GM21737 (cell line): ENCODE results near the gene LY6G5C.
"Not testable (repeated sequence)": the region's sequence is repeated elsewhere in the genome, so short reads cannot be mapped to it uniquely, and the experiment has no call there.

Experiments
- ATAC-seq: cut with Tn5 transposase; IDR thresholded peaks from one replicate; pipeline ENCODE4 v1.9.1; 2021; ENCODE audit warnings: mild to moderate bottlenecking, moderate library complexity; ENCODE audit not compliant: unreplicated experiment

The LY6G5C gene

GRCh38 chr6:31715022-31715958 lies 34.4 kb upstream of the LY6G5C start, which contains the start of gene LY6G6D:
LY6G6D (plus strand) TSS chr6:31715348; CDS start chr6:31715356, 8 bp downstream.
- ATAC-seq = no peak

DNA sequence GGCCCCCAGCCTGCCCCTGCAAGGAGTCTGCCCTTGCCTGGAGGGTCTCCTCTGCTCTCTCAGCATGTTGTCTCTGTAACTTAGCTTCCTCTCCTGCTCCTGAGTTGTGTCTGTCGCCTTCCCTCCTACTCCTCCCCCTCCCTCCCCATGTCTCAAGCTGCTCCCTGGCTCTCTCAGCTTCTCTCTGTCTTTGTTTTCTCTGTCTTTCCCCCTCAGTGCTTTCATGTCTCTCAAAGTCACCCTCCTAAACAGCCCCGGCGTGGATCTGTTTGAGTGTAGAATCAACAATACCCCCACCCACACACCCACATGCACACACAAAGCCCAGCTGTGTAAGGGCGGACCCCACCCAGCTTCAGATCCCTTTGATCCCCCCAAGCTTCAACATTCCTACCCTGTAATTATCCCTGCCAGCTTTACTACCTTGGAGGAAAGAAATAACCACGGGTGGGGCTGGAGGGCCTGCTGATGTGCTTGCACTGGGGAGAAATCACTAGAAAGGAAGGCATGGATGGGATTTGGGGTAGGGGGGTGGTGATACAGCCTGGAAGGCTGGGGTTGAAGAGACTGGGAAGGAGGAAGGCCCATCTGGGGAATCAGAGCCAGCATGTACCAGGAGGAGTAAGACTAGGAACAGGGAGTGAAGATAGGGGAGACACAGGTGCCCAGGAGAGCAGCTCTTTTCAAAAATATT lies 33.3 kb upstream of the LY6G5C start:
- ATAC-seq = no peak

GRCh38 chr6:31713465-31713864 lies 32.6 kb upstream of the LY6G5C start:
- ATAC-seq = no peak

DNA sequence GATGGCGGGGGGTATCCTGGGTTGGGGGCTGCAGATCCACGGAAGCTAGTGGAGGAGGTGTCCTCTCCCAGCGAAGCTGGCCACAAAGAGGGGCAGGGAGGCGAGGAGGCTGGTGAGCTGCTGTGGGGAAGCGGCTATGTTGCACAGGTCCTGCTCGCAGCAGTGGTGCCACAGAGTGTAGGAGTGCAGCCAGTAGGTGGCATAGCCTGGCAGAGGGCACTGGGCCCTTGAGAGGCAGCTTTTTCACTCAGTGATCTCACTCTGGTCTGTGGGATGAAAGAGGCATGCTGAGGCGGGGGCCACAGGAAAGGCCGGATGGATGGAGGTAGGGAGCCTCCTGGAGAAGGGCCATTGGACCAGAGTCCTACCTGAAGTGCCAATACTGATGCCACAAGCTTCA lies 31.4 kb upstream of the LY6G5C start:
- no peak for ATAC-seq

DNA sequence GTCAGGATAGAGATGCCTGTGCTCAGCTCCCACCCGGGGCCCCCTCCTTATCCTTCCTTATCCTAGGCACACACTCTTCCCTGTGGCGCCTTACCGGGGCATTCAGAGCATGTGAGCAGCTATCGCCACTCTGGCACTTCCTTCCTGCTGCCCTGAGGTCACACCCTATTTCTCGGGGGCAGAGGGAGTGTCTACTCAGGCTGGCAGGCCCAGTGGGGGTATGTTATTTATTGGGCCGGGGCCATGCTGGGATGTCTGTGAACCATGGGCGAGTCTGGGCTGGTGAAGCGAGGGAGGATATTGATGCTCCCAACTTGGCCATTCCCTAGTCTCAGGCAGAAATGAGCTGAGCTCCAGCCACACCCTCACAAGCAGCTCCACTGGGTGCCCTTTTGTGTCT lies 30.4 kb upstream of the LY6G5C start:
- no peak for ATAC-seq

- ATAC-seq = no peak
Observed at GRCh38 chr6:31710523-31711219, 29.8 kb upstream of the LY6G5C start.

DNA sequence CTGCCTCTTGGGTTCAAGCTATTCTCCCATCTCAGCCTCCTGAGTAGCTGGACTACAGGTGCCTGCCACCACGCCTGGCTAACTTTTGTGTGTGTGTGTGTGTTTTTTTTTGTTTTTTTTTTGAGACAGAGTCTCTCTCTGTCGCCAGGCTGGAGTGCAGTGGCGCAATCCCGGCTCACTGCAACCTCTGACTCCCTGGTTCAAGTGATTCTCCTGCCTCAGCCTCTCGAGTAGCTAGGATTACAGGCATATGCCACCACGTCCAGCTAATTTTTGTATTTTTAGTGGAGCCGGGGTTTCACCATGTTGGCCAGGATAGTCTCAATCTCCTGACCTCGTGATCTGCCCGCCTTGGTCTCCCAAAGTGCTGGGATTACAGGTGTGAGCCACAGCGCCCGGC lies 28.3 kb upstream of the LY6G5C start:
- not testable (repeated sequence) for ATAC-seq

DNA sequence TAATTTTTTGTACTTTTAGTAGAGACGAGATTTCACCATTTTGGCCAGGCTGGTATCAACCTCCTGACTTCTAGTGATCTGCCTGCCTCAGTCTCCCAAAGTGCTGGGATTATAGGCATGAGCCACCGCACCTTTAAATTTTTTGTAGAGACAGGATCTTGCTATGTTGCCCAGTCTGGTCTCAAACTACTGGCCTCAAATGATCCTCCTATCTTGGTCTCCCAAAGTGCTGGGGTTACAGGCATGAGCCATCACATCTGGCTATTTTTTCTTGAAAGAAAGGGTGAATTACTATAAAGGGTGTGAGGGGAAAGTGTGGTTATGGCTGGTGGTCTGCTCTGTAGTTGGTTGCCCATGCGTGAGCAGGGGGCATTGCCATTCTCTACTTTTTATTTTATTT lies 27.4 kb upstream of the LY6G5C start:
- ATAC-seq = no peak

GRCh38 chr6:31707701-31708100 lies 26.8 kb upstream of the LY6G5C start:
- no peak for ATAC-seq

DNA sequence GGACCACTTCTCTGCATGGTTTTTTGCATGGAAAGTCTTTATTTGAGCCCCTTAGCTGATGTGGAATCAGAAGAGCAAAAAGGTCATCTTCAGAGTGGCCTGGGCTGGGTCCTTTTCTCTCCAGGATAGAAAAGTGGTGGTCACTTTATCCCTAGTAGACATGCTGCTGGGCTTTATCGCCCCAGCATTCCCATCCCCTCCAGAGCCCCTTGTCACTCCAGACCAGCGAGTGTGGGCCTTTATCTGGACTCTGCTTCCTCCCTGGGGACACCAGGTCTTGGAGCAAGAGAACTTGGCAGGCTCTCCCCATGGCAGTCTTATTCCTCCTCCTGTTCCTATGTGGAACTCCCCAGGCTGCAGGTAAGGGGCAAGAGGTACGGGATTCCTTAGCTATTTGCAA lies 25.7 kb upstream of the LY6G5C start, which contains the start of gene LY6G6F:
TSS of gene LY6G6F (plus strand) at position 268 of the 400 bp plus-strand sequence. CDS start at position 309, 41 bp downstream.
- no peak for ATAC-seq

DNA sequence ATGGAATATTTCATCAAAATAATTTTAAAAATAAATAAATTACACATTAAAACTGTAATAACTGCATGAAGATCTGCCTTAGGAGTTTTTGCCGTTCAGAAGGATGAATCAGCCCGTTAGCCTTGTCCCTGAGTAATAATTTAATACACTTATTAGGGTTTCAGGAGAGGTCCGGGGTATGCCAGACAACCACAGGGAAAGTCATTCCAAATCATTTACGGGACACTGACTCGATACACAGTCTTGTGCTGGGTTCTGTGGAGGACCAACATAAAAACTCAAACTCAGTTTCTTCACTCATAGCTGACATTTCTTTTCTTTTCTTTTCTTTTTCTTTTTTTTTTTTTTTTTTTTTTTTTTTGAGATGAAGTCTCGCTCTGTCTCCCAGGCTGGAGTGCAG lies 25.1 kb upstream of the LY6G5C start:
- no peak for ATAC-seq

GRCh38 chr6:31702819-31703716 lies 22.2 kb upstream of the LY6G5C start, which contains the start of gene ABHD16A:
ABHD16A (minus strand) TSS chr6:31703324; CDS start chr6:31703281, 43 bp downstream.
- ATAC-seq = peak; percentile 86

- no peak for ATAC-seq
Observed at GRCh38 chr6:31702405-31702818, 21.5 kb upstream of the LY6G5C start.

- ATAC-seq = no peak
Observed at GRCh38 chr6:31701666-31702404, 21.0 kb upstream of the LY6G5C start.

DNA sequence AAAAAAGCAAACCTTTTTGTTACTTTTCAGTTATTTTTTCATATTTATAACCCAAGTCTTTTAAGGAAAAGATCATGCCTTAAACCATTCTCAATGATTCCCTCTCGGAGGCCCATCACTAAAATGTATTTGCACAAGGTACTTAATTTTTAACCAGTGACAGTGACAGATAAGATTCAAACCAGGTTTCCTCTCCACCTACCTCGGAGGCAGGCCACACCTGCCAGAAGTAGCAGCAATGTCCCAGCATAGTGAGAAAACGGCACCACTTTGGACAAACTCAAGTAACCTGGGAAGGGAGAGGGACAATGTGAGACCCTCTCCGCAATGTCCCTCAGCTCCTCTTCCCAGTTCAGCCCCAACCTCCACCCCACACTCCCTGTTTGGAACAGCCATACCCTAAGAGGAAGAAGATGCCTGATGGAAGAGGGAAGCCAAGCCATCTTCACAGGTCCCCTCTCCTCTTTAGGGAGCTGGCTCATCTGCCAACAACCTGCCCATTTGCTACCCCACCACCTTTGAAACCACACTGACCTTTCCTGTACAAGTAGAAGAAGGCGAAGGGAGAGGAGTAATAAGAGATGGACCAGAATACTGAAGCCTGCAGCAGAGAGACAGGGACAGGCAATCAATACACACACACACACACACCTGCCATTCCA lies 20.0 kb upstream of the LY6G5C start:
- ATAC-seq = no peak

DNA sequence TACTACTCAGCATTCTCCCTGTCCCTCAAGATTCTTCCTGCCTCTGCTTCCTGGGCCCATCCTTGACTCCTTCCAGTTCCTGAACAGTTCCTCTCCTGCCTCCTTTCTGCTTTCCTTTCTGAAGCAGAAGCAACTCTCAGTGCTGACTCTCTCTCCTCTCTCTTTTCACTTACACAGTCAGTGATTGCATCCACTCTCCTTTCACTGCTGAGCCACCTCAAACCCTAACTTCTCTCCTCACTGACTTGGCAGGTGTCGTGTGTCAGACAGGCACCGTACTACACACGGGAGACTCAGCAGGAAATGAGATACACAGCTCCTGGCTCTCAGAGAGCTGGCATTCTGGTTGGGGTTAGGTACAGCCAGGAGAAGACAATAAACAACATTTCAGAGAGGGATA lies 16.7 kb upstream of the LY6G5C start:
- ATAC-seq = no peak

- ATAC-seq = no peak
Observed at GRCh38 chr6:31693535-31693934, 12.7 kb upstream of the LY6G5C start.

- ATAC-seq = no peak
Observed at GRCh38 chr6:31692886-31693285, 12.0 kb upstream of the LY6G5C start.

DNA sequence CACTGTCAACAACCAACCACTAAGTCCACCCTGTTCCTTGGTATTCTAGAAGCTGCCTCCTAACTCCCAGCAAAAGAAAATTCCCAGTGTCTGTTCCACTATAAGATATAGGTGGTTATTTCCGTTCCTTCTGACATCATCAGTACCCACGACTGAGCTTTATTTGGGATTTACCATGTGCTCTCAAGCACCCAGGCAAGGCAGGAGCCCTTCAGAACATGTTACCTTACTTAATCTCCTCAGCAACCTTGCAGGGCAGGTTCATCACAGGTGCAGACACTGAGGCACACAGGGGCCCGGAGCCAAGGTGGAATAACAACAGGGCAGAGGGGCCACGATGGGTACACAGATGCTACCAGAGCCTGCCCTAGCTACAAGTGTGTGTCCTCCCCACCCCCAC lies 11.5 kb upstream of the LY6G5C start:
- no peak for ATAC-seq
